Stimulated activated CD8-positive, alpha-beta memory T cell treated with anti-CD3 and anti-CD28 coated beads, Interleukin-2, amount 100 ng/mL, for 48 hours (primary cell): ENCODE measurements around the gene UNC5A.

Experiments
- DNase-seq, 2 donors: peaks; one replicate each; pipeline ENCODE4 v3.0.0-alpha.2; 2020; ENCODE audit warnings: low read depth in 2 of 2

The UNC5A gene

DNA sequence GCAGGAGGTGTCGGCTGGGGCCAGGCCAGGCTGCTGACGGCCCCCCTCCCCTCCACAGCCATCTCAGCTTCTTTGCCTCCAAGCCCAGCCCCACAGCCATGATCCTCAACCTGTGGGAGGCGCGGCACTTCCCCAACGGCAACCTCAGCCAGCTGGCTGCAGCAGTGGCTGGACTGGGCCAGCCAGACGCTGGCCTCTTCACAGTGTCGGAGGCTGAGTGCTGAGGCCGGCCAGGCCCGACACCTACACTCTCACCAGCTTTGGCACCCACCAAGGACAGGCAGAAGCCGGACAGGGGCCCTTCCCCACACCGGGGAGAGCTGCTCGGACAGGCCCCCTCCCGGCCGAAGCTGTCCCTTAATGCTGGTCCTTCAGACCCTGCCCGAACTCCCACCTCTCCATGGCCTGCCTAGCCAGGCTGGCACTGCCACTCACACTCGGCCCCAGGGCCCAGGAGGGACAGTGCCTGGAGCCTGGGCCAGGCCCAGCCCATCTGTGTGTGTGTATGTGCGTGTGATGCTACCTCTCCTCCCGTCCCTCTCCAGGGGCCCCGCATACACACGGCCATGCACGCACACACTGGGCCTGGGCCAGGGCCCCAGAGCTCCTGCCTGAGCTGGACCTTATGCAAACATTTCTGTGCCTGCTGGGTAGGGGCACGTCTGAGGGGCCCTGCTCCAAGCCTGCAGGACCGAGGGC, 69.5 kb downstream of the UNC5A start:
- DNase-seq, result no peak

DNA sequence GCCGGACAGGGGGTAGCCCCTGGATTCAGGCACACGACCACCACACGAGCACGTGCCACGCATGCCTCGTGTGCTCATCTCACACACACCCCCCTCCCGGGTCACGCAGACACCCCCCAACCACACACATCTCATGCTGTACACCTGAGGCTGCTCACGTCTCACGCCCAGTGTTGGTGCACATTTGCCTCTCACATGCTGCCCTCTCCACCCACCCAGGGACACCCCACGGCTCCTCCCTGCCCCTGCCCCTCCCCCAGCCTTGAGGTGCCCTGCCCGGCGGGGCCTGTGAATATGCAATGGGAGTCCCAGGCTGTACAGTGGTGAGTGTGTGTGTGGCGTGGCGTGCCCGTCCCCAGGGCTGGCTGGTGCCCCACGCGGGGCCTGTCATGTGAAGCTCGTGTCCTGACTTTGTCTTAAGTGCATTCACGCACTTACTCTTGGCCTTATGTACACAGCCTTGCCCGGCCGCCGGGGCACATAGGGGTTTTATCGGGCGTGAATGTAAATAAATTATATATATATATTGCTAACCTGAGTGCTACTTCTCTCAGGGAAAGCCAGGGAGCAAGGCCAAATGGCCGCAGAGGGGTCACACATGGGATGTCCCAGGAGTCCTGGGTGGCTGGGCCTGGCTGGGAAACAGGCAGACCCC, 70.1 kb downstream of the UNC5A start:
- DNase-seq, result no peak

DNA sequence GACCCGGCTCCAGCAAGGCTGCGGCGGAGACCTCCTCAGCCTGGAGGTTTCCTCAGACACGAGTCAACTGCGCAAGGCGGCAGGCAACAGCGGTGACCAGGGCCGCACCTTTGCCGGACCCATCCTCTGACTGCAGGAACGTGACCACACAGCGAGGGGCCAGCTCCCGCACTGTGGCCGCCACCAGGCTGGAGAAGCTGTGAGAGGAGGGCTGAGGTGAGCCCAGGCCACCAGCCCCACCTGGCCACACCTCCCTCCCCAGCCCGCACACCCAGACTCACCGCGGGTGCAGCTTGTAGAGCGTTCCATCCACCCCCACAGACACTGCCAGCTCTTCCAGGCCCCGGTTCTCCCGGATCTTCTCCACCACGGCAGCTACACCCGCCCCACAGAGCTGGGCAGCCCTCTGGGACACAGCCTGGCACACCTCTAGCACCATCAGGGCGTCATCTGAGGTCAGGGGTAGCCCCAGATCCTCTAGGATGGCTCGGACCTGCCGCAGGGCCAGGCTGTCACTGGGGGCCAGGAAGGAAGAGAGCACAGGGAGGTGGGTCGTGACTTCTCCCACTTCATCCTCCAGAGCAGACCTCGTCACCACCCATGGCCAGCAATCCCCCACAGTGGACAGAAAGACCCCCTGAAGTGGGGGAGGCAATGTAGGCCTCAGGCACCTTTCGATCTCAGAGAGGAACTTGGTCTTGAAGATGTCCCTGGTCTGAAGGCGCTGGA, 70.8 kb downstream of the UNC5A start:
- DNase-seq, result no peak

DNA sequence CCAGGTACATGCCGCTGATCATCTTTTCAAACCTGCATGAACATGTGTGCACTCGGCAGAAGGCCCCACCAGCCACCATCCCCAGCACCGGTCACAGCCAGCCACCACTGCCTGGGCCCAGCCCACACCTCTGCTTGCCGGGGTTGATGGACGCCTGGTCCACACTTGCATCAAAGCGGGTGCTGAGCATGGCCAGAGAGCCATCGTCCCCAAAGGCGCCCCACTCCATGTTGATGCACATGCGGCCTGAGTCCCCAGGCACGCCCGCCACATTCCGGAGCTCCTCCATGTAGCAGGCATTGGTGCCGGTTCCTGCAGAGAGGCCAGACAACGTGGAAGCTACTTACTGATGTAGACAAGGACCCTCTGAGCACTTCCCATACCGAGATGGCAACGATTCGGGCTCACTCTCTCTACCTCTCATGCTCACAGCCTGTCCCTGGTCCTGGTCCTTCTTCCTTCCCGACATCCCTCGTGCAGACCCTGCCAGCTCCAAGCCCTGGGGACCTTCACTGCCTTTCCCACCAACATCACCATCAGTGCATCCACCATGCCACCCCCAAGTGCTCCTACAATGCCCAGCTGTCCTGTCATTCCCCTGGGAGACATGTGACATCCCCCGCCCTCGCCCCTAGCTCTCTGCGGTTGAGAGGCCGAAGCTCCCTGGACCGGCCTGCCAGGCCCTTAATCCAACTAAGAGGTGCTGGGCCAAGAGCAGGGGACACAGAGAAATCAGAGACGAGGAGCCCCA, 71.6 kb downstream of the UNC5A start:
- DNase-seq, result no peak

DNA sequence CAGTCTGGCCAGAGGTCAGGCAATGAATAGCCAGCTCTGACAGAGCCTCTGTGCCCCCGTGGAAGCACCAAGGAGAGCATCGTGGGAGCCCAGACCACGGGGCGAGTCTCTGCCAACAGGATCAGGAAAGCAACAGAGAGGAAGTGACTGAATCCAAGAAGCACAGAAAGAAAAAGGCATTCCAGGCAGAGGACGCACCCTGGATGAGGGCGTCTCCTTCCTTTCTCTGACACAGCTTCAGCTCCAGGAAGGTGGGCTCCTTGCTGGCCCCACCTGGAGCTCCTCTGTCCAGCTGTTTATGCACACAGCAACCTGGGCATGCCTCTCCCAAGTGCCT, 72.2 kb downstream of the UNC5A start:
- DNase-seq, result no peak

DNA sequence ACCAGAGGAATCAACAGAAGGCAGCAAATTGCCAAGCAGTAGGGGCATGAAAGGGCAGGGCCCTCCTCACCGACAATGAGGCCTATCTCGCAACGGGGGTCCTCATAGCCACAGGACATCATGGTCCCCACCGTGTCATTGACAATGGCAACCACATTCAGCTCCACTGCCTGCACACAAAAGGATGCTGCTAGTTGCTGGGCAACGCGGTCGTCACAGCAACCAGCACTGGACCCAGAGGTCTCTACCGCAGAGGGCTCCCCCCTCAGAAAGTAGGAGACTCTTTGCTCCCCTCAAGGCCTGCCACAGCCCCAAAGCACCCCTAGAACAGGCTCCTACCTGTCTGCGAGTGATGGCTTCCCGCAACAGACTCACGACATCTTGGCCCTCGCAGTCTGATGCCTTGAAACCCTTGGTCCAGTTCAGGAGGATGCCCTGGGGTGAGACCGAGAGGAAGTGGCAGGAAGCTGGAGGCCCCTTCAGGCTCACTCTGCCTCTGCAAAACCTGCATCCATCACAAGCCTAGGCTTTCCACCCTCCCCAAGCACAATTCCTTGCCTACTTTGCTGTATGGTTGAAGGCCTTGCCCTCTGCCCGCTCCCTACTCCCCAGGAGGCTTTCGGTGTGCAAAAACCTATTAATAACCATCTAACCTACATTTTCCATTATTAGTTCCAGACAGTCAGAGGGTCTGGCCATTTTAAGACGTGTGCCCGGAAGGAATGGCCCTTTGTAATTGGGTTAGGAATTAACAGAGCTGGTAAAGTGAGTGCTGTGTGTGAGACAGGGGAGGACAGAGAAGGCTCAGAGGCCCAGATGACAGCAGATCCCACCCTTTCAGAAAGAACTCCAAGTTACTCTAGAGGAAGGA, 73.6 kb downstream of the UNC5A start:
- no peak for DNase-seq

DNA sequence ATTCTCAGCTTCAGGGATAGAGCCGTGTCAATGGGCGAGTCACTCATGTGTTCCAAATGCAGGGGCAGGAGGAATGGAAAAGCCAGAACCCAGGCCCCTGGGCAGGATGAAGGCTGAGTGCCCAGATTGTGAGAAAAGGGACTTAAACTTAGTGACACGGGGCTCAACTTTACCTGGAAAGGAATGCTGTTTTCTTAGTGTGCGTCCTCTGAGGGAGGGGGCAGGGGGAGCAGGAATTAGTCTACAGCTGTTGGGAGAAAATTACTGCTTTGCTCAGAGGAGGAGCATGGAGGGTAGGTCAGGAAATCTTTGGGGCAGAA, 74.2 kb downstream of the UNC5A start:
- no peak for DNase-seq

DNA sequence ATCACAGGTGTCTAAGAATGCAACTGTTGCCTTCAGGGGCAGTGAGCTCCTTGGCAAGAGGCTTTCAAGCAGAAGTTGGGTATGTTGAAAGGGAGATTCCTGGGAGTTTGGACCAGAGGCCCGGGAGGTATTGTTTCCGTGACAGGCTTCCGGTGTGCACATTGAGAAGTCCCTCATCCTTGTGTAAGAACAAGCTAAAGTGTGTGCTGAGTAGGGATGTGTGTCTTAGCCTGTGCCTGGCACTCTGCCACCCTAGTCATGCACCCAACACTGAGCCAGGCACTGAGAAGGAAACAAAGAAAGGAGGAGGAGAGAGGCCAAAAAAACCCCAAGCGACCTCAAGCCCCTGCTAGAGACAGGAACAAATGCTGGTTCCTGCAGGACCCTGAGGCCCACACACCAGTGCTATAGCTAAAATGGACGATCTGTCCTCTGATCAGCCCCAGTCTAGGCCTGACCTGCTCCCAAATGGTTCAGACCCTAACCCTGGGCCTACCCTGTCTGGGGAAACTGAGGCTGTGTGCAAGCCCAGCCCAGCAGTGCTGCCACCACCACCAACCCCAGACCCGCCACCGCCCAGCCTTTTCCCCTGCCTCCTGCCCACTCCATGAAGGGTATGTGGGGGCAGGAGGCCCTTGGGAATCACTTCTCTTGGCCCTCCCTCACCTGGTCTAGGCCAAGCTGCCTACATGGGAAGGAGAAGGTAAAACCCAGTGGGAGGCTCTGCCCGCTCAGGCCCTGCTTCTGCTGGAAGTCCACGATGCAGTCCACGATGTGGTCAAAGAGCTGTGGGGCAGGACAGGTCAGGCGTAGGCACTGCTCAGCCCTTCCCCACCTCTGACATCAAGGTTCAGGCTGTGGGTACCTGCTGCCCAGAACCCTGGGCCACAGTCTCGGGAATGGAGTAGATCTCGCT, 76.2 kb downstream of the UNC5A start:
- DNase-seq, result no peak

DNA sequence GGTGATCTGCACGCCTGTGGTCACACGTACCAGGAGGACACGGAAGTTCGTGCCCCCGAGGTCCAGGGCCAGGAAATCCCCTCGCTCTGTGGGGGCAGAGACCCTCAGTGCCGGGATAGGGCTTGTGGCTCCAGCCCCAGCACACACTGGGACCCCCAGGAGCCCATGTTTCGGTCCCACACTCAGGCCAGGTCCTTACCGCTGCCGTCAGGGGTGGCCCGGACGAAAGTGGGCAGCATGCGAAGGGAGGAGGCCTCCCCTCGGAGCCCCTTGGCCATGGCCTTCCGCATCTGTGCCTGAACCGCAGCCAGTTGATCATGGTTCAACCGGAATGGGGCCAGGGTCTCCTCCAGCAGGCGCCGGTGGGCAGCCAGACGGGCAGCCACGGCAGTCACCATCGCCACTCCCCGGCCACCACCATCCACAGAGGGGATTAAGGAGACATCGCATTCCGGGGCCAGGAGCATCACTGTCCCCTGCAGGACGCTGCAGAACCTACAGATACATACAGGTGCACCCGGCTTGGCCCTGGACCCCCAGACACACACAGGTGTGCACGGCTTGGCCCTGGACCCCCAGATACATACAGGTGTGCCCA, 77.0 kb downstream of the UNC5A start:
- DNase-seq, result no peak

DNA sequence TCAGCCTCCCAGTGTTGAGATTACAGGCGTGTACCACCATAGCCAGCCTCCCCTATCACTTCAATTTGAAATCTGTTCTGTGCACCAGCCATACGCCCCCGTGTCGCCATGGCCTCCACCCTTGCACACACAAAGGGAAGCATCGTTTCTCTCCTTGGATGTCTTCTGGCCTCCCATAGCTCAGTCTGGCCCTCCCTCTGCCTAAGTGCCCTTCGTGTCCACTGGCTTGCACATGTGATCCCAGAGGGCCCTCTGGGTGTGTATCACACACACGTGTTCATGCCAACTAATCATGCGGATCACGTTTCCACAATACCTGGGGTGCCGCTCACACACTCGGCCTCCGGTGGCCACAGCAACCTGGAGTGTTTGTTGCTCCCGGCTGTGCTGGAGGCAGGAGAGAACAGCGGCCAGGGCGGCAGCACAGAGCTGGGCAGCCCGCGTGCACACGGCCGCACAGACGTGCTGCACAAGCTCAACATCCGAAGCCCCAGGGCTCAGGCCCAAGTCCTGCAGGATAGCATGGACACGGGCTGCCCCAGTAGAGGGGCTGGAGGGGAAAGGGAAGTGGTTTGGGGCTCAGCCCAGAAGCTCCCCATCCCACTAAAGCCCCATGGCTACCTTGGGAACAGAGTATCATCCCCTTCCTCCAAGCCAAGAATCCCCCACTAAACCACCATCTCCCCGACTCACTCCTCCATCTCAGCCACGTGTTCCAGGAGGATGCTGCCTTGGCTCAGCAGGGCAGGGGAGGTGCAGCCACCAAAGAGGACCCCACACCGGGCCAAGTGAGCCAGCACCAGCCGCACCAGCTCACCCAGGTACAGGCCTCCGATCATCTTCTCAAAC, 77.9 kb downstream of the UNC5A start:
- no peak for DNase-seq

DNA sequence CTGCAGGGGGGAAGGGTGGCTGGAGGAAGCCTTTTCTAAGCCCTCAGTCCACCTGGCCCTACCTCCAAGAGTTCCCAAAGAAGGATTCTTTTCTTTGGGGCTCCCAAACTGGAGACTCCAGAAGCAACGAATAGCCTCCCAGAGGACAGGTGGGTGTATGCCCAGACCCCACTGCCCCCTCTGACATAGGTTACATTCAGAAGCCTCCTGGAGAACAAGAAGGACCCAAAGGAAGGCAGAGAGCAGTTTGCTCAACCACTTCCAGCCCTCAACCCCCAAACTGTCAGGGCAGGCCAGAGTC, 78.5 kb downstream of the UNC5A start:
- DNase-seq, result no peak

DNA sequence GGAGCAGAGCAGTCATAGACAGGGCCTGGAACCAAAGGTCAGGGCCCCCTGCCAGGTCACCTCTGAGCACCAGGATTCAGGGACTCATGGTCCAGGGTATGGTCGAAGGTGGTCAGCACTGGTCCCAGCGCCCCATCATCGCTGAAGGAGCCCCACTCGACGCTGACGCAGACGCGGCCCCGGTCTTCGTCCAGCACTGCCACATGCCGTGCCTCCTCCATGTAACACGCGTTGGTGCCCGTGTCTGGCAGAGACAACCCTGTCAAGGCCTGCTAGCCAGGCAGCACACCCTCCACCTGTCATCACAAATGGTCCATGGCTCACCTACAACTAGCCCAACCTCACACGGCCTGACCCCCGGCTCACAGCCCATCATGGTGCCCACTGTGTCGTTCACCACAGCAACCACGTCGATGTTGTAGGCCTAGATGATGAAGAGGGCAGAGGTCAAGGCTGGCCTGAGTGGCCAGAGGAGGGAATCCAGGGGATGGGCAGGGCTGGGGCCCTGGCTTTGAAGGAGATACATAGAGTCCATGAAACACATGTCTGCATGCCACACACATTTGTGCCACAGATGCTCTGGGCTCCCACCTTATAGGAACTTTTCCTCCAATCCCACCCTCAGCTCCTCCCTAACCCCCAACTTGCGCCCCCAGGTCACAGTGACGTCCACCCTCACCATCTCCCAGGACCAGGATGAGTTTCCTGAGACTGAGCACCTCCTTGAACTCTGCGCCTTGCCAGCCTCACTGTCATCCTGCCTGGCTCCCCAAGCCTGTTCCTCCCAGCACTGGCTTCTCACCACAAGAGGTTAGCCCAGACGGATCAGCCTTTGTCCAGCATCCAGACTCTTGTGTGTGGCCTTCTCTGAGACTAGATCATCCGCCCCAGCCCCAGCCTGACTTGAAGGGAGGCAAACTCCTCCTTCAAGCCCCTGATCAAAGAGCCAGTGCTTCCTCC, 79.2 kb downstream of the UNC5A start:
- DNase-seq, result no peak

DNA sequence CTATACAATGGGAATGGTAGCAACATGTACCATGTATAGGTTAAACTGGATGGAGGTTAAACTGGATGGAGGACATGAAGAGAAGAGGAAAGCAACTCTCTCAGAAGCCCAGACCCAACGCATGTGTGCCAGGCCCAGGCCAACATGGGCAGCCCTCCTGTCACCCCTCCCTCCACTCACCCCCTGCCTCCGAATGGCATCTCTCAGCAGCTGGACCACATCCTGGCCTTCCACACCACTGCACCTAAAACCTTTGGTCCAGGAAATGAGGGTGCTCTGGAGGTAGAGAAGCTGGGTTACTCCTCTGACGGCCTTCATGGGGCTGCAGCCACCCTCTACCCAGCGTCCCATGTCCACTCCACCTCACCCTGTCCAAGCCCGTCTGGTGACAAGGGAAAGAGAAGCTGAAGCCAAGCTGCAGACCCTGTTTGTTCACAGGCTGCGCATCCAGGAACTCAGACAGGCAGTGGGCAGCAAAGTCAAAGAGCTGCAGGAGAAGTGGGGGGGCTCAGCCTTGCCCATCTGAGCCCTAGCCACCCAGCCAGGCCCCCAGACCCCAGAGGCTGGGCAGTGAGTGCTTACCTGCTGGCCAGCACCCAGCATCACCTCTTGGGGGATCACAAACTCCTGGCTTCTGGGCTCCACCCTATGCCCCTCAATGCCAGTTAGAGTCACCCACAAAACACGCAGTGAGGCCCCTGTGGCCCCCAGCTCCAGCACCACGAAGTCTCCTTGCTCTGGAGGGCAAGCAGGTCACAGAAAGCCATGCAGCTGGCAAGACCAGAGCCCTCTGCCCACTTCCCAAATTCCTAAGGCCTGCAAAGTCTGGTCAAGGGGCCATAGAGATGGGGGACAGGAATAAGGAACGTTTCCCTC, 80.3 kb downstream of the UNC5A start:
- DNase-seq, result no peak

DNA sequence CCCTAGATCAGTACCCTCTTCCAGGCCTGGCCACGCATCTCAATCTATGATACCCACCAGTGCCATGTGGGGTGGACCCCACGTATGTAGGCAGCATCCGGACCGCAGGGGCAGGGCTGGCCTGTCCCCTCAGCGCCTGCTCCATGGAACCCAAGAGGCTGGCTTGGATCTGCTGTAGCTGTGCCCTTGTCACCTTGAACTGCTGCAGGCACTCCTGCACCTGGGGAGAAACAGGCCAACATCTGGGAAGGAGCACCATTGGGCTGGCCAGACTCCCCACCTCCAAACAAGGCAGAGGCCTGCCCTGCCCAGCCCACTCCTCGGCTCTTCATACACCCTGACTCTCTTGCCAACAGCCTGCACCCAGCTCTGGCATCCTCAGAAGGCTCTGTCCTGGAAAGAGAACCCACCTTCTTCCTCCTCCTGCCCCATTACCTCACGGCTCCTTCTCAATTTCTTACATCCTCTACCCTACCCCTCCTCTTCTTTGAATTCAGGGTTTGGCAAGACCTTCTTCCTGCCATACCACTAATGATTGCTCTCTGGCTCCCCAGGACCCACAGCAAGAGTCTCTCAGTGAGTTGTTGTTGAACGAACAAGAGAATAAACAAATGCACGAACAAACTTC, 81.1 kb downstream of the UNC5A start:
- DNase-seq, result no peak

DNA sequence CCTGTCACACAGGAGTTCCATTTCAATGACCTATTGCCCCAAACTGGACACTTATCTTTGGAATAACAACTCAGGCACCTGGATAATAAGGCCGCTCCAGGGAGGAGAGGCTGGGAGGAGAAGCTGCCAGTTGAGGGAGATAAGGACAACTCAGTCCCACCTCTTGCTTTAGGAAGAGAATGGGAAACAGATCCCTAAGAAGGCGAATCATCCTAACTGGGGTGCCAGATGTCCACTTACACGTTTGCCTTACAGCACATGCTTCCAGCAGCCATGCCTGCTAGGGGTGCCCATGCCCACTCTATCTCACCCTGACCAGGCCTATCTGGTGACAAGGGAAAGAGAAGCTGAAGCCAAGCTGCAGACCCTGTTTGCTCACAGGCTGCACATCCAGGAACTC, 82.3 kb downstream of the UNC5A start:
- no peak for DNase-seq

DNA sequence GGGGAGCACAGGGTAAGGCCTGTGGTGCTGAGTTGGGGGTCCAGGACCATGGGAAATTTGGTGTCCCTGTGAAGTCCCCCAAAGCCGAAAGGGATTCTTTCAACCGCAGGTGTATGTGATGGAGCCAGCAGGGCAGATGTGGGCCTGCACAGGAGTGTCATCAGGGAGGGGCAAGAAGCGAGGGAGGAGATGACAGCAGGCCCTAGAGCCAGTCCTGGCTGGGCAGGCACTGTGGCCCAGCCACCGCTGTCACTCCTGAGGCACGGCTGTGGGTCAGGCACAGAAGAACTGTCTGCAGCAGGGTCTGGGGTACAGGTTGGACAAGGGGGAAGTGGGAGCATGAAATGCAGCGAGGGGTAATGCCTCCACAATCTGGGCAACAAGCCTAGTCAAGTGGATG, 83.9 kb downstream of the UNC5A start:
- DNase-seq, result no peak

DNA sequence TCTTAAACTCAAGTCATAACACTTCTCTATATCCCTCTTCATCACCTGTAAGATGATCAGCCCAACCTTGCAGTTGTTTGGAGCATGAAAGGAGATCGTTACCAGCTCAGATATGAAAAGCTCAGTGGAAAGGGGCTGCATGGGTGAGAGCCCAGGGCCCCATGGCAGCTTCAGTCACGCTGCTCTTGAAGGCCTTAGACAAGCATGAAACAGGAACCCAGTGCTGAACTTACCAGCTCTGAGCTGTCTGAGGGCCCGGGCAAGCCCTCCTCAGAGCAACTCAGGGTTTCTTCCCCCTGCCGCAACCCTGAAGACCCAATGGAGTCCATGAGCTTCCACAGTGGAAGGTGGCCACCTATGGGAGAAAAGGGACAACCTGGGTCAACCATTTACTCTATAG, 85.5 kb downstream of the UNC5A start:
- no peak for DNase-seq
